Caco-2 (cell line): ENCODE measurements around the gene STXBP2. TPM values are rescaled to one million over a fixed set of nuclear protein-coding genes. Genes with fewer than 3 reads are reported as not detected.

Experiments used
- BruUV-seq: library from RNA; stranded (reverse); fragments of 400-500 nt; replicated peaks from 2 replicates; lab custom pipeline; 2021; lab: Mats Ljungman, UMichigan
- CTCF ChIA-PET: fragments of 300-600 bp; sonication (Branson Sonifier 250); formaldehyde crosslinking; loops from one replicate; lab custom pipeline; 2022; ENCODE audit warnings: antibody characterized with exemption; lab: Charles Lee
- POLR2A ChIA-PET: fragments of 300-600 bp; sonication (Branson Sonifier 250); formaldehyde crosslinking; loops from one replicate; lab custom pipeline; 2022; ENCODE audit warnings: antibody characterized with exemption; lab: Charles Lee
- DNase-seq, 2 experiments: peaks; one replicate each; pipeline versions ENCODE4 v3.0.0 to v3.0.0-alpha.2; 2020 to 2022
- H3K27me3 ChIP-seq: replicated peaks from 2 replicates; pipeline ENCODE4 v1.6.0; 2011; ENCODE audit warnings: low read length; ENCODE audit not compliant: control insufficient read depth, insufficient read depth
- H3K36me3 ChIP-seq: 2 replicates; pipeline ENCODE4 v1.5.1; 2011; ENCODE audit warnings: low read length; ENCODE audit not compliant: control insufficient read depth, insufficient read depth
- H3K4me1 ChIP-seq: fragments of 250-450 bp; sonication (Bioruptor Pico); 2 replicates; pipeline ENCODE4 v1.5.1; 2020; ENCODE audit warnings: mild to moderate bottlenecking
- H3K4me3 ChIP-seq: 2 replicates; pipeline ENCODE4 v1.5.1; 2011; ENCODE audit warnings: low read depth, mild to moderate bottlenecking, control low read depth, low read length
- H3K9me3 ChIP-seq: fragments of 250-450 bp; sonication (Bioruptor Pico); 2 replicates; pipeline ENCODE4 v1.5.1; 2020; ENCODE audit warnings: mild to moderate bottlenecking, moderate library complexity
- H3K27ac Mint-ChIP-seq: one replicate; pipeline ENCODE4 v1.8.0; 2022; ENCODE audit warnings: mixed read lengths; ENCODE audit not compliant: unreplicated experiment
- H3K27me3 Mint-ChIP-seq: one replicate; pipeline ENCODE4 v1.8.0; 2022; ENCODE audit warnings: mixed read lengths; ENCODE audit not compliant: insufficient read depth, unreplicated experiment
- H3K36me3 Mint-ChIP-seq: one replicate; pipeline ENCODE4 v1.8.0; 2022; ENCODE audit warnings: mild to moderate bottlenecking, mixed read lengths; ENCODE audit not compliant: insufficient read depth, unreplicated experiment
- H3K4me1 Mint-ChIP-seq: one replicate; pipeline ENCODE4 v1.8.0; 2022; ENCODE audit warnings: low read depth, mixed read lengths; ENCODE audit not compliant: unreplicated experiment
- H3K4me3 Mint-ChIP-seq: one replicate; pipeline ENCODE4 v1.8.0; 2022; ENCODE audit warnings: mild to moderate bottlenecking, moderate library complexity, mixed read lengths; ENCODE audit not compliant: unreplicated experiment
- H3K9me3 Mint-ChIP-seq: one replicate; pipeline ENCODE4 v1.8.0; 2022; ENCODE audit warnings: mixed read lengths; ENCODE audit not compliant: unreplicated experiment
- intact Hi-C: fragments of 100-400 bp; cut with micrococcal nuclease; formaldehyde crosslinking; loops from one replicate; pipeline ENCODE4 v1.10.0; 2022; ENCODE audit not compliant: unreplicated experiment
- total RNA-seq: library from RNA; stranded (reverse); gene quantifications from 2 replicates; pipeline ENCODE4 v1.2.3, GENCODE V29; 2022
- TF ChIP-seq, protein P1 (sequence below), 2 experiments: fragments of 200-600 bp in 1 of 2; IDR thresholded peaks; 1 replicate in 1 of 2; 2 replicates in 1 of 2; pipeline versions ENCODE4 v1.5.1 to v1.8.0; 2011 to 2022; ENCODE audit warnings: antibody characterized with exemption in 1 of 2, control low read depth in 1 of 2, inconsistent platforms in 1 of 2, low read depth in 1 of 2, low read length in 1 of 2, mild to moderate bottlenecking in 1 of 2, moderate library complexity in 1 of 2; ENCODE audit not compliant: insufficient read depth in 1 of 2, severe bottlenecking in 1 of 2, unreplicated experiment in 1 of 2

Gene STXBP2
- total RNA-seq, 1 experiment from 2014 or later, result 113 TPM

DNA sequence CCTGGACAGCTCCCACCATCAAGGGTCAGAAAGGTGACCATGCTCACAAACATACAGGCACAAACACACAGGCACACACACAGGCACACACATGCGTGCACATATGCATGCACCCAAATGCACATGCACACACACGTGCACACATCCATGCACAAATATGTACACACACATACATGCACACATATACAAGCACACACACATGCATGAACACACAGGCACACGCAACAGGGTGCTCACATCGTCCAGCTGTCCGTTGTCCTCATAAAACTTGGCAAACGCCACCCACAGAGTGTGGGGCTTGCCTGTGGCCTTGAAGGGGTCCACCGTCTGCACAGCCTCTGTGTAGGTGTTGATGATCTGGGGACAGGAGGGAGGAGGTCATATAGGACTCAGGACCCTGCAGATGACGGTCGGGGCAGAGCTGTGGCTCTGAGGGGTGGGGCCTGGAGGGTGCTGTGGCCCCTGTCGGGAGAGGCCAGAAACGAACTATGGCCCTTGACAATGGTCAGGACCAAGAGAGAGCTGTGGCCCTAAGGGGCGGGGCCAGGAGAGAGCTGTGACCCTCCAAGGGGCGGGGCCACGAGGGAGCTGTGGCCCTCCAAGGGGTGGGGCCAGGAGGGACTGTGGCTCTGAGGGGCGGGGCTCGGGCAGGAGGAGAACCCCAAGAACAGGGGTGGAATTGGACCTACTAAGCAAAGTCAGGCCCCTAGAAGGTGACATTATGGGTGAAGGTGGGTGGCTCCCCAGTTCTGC lies 13.8 kb upstream of the STXBP2 start:
- Histone ChIP-seq H3K4me1 (no peaks in the 10 kb centered on the region), H3K9me3 (no peaks in the 10 kb centered on the region), H3K27me3 (no peaks in the 10 kb centered on the region), H3K4me3 (no peak overlapping the region), H3K36me3 (no peaks in the 10 kb centered on the region; the same call in 1 of the 2 replicates)
- H3K4me1 Mint-ChIP-seq, result no peaks in the 10 kb centered on the region
- CTCF ChIA-PET, result interaction anchor here (1.1 kb wide), 1 partner anchor 55 kb away, joined by 4 read pairs; no protein-coding TSS in a partner anchor
- no peaks in the 10 kb centered on the region for H3K9me3 Mint-ChIP-seq
- no peak overlapping the region for H3K27ac Mint-ChIP-seq
- H3K27me3 Mint-ChIP-seq, result no peaks in the 10 kb centered on the region
- POLR2A ChIA-PET, result interaction anchor here (0.6 kb wide), 1 partner anchor 34 kb away, joined by 4 read pairs; no protein-coding TSS in a partner anchor
- H3K36me3 Mint-ChIP-seq, result peaks cover 60% of the 10 kb centered on the region
- BruUV-seq, result no TSS peak
- TF ChIP-seq, protein P1, sequence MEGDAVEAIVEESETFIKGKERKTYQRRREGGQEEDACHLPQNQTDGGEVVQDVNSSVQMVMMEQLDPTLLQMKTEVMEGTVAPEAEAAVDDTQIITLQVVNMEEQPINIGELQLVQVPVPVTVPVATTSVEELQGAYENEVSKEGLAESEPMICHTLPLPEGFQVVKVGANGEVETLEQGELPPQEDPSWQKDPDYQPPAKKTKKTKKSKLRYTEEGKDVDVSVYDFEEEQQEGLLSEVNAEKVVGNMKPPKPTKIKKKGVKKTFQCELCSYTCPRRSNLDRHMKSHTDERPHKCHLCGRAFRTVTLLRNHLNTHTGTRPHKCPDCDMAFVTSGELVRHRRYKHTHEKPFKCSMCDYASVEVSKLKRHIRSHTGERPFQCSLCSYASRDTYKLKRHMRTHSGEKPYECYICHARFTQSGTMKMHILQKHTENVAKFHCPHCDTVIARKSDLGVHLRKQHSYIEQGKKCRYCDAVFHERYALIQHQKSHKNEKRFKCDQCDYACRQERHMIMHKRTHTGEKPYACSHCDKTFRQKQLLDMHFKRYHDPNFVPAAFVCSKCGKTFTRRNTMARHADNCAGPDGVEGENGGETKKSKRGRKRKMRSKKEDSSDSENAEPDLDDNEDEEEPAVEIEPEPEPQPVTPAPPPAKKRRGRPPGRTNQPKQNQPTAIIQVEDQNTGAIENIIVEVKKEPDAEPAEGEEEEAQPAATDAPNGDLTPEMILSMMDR (IDR thresholded peaks at IDR 0.05; ENCODE audit: insufficient read depth in 1 of 2, low read depth in 1 of 2, low read length in 1 of 2, severe bottlenecking in 1 of 2, unreplicated experiment in 1 of 2), result no peak
- no peak overlapping the region for H3K4me3 Mint-ChIP-seq
- intact Hi-C loops, result no loop called here
- peak in 1 of 2 experiments; percentile 33 for DNase-seq

GRCh38 chr19:7623725-7624603 lies 12.9 kb upstream of the STXBP2 start:
- Histone ChIP-seq H3K4me3 (no peak overlapping the region), H3K4me1 (no peaks in the 10 kb centered on the region; the same call in 1 of the 2 replicates), H3K36me3 (no peaks in the 10 kb centered on the region; the same call in 1 of the 2 replicates), H3K27me3 (no peaks in the 10 kb centered on the region), H3K9me3 (no peaks in the 10 kb centered on the region)
- TF ChIP-seq, protein P1 (IDR thresholded peaks at IDR 0.05; ENCODE audit: insufficient read depth in 1 of 2, low read depth in 1 of 2, low read length in 1 of 2, severe bottlenecking in 1 of 2, unreplicated experiment in 1 of 2), result no peak
- BruUV-seq, result no TSS peak
- ChIA-PET CTCF (interaction anchor here (1.1 kb wide), 1 partner anchor 55 kb away, joined by 4 read pairs; no protein-coding TSS in a partner anchor), POLR2A (interaction anchor here (0.6 kb wide), 1 partner anchor 33 kb away, joined by 4 read pairs; no protein-coding TSS in a partner anchor)
- no peak overlapping the region for H3K27ac Mint-ChIP-seq
- no peaks in the 10 kb centered on the region for H3K27me3 Mint-ChIP-seq
- peaks cover 7% of the 10 kb centered on the region for H3K4me1 Mint-ChIP-seq
- no peak for DNase-seq
- no peaks in the 10 kb centered on the region for H3K9me3 Mint-ChIP-seq
- H3K36me3 Mint-ChIP-seq, result peaks cover 51% of the 10 kb centered on the region
- intact Hi-C loops, result no loop called here
- H3K4me3 Mint-ChIP-seq, result no peak overlapping the region

- Histone ChIP-seq H3K9me3 (no peaks in the 10 kb centered on the region), H3K27me3 (no peaks in the 10 kb centered on the region), H3K36me3 (no peaks in the 10 kb centered on the region; the same call in 1 of the 2 replicates), H3K4me3 (no peak overlapping the region), H3K4me1 (no peaks in the 10 kb centered on the region; the same call in 1 of the 2 replicates)
- Mint-ChIP-seq H3K4me3 (no peak overlapping the region), H3K4me1 (peaks cover 7% of the 10 kb centered on the region), H3K9me3 (no peaks in the 10 kb centered on the region), H3K27ac (no peak overlapping the region), H3K27me3 (no peaks in the 10 kb centered on the region), H3K36me3 (peaks cover 52% of the 10 kb centered on the region)
- no peak for DNase-seq
- CTCF ChIA-PET, result no interaction called here
- BruUV-seq, result no TSS peak
- TF ChIP-seq, protein P1 (IDR thresholded peaks at IDR 0.05; ENCODE audit: insufficient read depth in 1 of 2, low read depth in 1 of 2, low read length in 1 of 2, severe bottlenecking in 1 of 2, unreplicated experiment in 1 of 2), result no peak
- intact Hi-C loops, result no loop called here
- POLR2A ChIA-PET, result no interaction called here
Observed at GRCh38 chr19:7624810-7625209, 12.1 kb upstream of the STXBP2 start.
